ENCODE data around the gene SKAP1. TPM values are rescaled to one million over a fixed set of nuclear protein-coding genes. Genes with fewer than 3 reads are reported as not detected.

Gene SKAP1
- total and polyA plus RNA-seq, 2 donors from 2014 or later = 34.8 to 42.6 TPM

DNA sequence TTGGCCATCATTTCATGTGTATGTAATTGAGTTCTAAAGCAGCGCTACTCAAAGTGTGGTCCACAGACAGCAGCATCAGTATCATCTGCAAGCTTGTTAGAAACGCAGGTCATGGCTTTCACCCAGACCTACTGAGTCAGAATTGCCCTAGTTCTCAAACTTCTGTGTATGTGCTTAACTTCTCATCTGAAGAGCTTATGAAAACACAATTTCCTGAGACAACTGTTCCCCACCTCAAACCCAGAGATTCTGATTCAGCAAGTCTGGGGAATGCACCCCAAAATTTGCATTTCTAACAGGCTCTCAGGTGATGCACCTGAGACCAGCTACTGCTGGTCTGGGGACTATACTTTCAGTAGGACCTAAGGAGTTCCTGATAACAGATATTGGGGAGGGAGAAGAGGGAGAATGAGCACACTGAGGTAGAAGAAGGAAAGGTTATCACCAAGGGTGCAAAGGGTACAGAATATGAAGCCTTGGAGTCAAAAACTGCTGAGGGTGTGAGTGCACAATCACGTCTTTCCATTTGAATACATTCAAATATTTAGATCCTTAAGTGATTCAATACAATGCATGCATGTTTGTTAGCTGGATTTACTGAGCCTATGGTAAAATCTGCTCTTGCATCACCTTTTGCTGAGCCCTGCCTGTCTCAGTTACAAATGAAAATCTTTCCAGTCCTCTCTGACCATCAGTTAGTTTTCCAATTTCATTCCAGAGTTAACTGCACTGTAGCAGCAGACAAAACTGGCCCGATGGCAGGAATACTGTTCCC, 29.2 kb upstream of the SKAP1 start:
- H3K4me1 ChIP-seq (ENCODE audit: control insufficient read depth in 2 of 3, insufficient read depth in 2 of 3, low read depth in 1 of 3, low read length in 3 of 3) = peaks cover 0 to 2% (median 0%) of the 10 kb centered on the region in 3 donors
- intact Hi-C loops (cut with DNase I) = loop anchor here (10.0 kb wide), 1 partner anchor 114 kb away; no protein-coding TSS in a partner anchor
- no peak overlapping the region for H3K27ac ChIP-seq (ENCODE audit: low read depth in 2 of 2, low read length in 2 of 2)
- FAIRE-seq = no peak
- DNase-seq = no peak
- H3K9me3 ChIP-seq (ENCODE audit: control insufficient read depth in 2 of 3, insufficient read depth in 1 of 3, low read length in 3 of 3) = no peaks in the 10 kb centered on the region
- H3K27me3 ChIP-seq (ENCODE audit: control insufficient read depth, insufficient read depth, low read length) = no peaks in the 10 kb centered on the region
- no peak overlapping the region for H3K4me3 ChIP-seq (ENCODE audit: low read length in 3 of 3)
- H3K36me3 ChIP-seq (ENCODE audit: control insufficient read depth in 2 of 3, insufficient read depth in 3 of 3, low read length in 3 of 3) = no peaks in the 10 kb centered on the region
- no peak overlapping the region for H3K9ac ChIP-seq (ENCODE audit: low read length in 3 of 3)
- TF ChIP-seq, protein P1, sequence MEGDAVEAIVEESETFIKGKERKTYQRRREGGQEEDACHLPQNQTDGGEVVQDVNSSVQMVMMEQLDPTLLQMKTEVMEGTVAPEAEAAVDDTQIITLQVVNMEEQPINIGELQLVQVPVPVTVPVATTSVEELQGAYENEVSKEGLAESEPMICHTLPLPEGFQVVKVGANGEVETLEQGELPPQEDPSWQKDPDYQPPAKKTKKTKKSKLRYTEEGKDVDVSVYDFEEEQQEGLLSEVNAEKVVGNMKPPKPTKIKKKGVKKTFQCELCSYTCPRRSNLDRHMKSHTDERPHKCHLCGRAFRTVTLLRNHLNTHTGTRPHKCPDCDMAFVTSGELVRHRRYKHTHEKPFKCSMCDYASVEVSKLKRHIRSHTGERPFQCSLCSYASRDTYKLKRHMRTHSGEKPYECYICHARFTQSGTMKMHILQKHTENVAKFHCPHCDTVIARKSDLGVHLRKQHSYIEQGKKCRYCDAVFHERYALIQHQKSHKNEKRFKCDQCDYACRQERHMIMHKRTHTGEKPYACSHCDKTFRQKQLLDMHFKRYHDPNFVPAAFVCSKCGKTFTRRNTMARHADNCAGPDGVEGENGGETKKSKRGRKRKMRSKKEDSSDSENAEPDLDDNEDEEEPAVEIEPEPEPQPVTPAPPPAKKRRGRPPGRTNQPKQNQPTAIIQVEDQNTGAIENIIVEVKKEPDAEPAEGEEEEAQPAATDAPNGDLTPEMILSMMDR (IDR thresholded peaks at IDR 0.05; ENCODE audit: borderline replicate concordance, extremely low read depth, insufficient read depth) = no peak

DNA sequence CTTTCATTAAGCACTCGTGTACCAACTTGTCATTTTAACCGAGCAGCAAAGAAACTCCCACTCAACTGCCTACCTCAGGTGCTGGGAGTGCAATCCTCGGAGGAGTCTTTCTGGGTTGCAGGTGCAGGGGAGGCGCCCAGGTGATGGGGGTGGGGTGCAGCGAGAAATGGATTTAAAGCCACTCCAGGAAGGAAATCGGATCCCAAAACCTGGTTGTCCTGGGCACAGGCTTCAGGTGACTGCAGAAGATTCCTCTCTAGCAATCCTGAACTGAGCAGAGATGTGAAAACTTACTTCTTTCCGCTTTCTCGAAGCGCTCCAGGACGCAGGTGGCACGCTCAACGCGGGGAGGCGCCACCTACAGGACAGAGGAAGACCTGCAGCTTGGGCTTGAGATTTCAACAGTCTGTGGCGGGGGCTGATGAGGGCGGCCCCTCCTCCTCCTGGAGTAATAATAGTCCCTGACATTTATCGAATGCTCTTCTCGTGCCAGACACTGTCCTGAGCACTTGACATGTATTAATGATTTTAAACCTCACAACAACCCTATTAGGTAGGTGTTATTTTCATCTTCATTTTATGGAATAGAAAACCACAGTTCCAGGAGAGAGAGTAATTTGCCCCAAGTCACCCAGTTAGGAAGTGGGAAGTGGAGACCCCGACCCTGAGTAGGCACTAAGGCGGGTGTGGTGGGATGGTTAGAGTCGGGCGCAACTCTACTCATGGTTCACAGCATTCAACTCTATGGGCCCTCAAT, 27.2 kb upstream of the SKAP1 start:
- peak overlapping the region in 1 of 3 donors; percentile 12 for H3K9ac ChIP-seq (ENCODE audit: low read length in 3 of 3)
- H3K4me1 ChIP-seq (ENCODE audit: control insufficient read depth in 2 of 3, insufficient read depth in 2 of 3, low read depth in 1 of 3, low read length in 3 of 3) = peaks cover 0 to 2% (median 0%) of the 10 kb centered on the region in 3 donors
- intact Hi-C loops (cut with DNase I) = loop anchor here (10.0 kb wide), 1 partner anchor 112 kb away; no protein-coding TSS in a partner anchor
- FAIRE-seq (no peak), DNase-seq (peak; percentile 76 to 86 (median 79))
- H3K36me3 ChIP-seq (ENCODE audit: control insufficient read depth in 2 of 3, insufficient read depth in 3 of 3, low read length in 3 of 3) = no peaks in the 10 kb centered on the region
- TF ChIP-seq, protein P1 (IDR thresholded peaks at IDR 0.05; ENCODE audit: borderline replicate concordance, extremely low read depth, insufficient read depth) = peak; percentile 93
- H3K9me3 ChIP-seq (ENCODE audit: control insufficient read depth in 2 of 3, insufficient read depth in 1 of 3, low read length in 3 of 3) = no peaks in the 10 kb centered on the region
- no peaks in the 10 kb centered on the region for H3K27me3 ChIP-seq (ENCODE audit: control insufficient read depth, insufficient read depth, low read length)
- no peak overlapping the region for H3K27ac ChIP-seq (ENCODE audit: low read depth in 2 of 2, low read length in 2 of 2)
- H3K4me3 ChIP-seq (ENCODE audit: low read length in 3 of 3) = peak overlapping the region; percentile 26 to 49 (median 46)

DNA sequence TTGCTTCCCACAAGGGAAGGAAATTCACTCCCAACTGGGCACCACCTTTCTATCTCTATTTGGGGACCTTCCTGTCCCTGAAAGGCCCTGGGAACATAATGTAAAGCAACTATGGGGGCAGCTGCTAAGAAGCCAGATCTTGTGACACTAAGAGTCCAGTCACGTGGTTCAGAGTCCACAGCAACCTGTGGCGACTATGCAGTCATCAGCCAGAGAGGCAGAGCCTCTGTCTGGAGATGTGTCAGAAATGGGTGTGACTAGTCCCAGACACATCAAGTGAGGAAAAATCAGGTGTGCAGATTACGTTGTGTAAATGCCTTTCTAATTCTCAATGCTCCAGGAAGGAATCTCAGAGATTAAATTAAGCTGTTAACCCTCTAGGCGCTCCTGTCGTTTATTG, 26.6 kb upstream of the SKAP1 start:
- H3K27ac ChIP-seq (ENCODE audit: low read depth in 2 of 2, low read length in 2 of 2) = no peak overlapping the region
- intact Hi-C loops (cut with DNase I) = loop anchor here (10.0 kb wide), 1 partner anchor 112 kb away; no protein-coding TSS in a partner anchor
- H3K4me3 ChIP-seq (ENCODE audit: low read length in 3 of 3) = peak overlapping the region in 1 of 3 donors; percentile 49
- TF ChIP-seq, protein P1 (IDR thresholded peaks at IDR 0.05; ENCODE audit: borderline replicate concordance, extremely low read depth, insufficient read depth) = no peak
- H3K9me3 ChIP-seq (ENCODE audit: control insufficient read depth in 2 of 3, insufficient read depth in 1 of 3, low read length in 3 of 3) = no peaks in the 10 kb centered on the region
- H3K4me1 ChIP-seq (ENCODE audit: control insufficient read depth in 2 of 3, insufficient read depth in 2 of 3, low read depth in 1 of 3, low read length in 3 of 3) = peaks cover 0 to 2% (median 0%) of the 10 kb centered on the region in 3 donors
- peak overlapping the region in 1 of 3 donors; percentile 12 for H3K9ac ChIP-seq (ENCODE audit: low read length in 3 of 3)
- H3K27me3 ChIP-seq (ENCODE audit: control insufficient read depth, insufficient read depth, low read length) = no peaks in the 10 kb centered on the region
- FAIRE-seq (no peak), DNase-seq (peak in 3 of 5 donors; percentile 49 to 69 (median 63))
- no peaks in the 10 kb centered on the region for H3K36me3 ChIP-seq (ENCODE audit: control insufficient read depth in 2 of 3, insufficient read depth in 3 of 3, low read length in 3 of 3)

Data from kidney (tissue), 14 donors.